Hepatocyte (in vitro differentiated cells): Measurements from ENCODE around the gene NYAP2. TPM values are rescaled to one million over a fixed set of nuclear protein-coding genes. Genes with fewer than 3 reads are reported as not detected.

Source experiments
- DNase-seq: peaks from one replicate; pipeline ENCODE4 v3.0.0-alpha.2; 2016; ENCODE audit warnings: low spot score
- H2AFZ ChIP-seq: fragments of 200-600 bp; sonication (generic); 2 replicates; pipeline ENCODE4 v1.6.0; 2016; ENCODE audit warnings: antibody characterized with exemption, mild to moderate bottlenecking
- H3K27ac ChIP-seq: fragments of 200-600 bp; sonication (generic); 2 replicates; pipeline ENCODE4 v1.5.1; 2016; ENCODE audit warnings: mild to moderate bottlenecking
- H3K27me3 ChIP-seq: fragments of 200-600 bp; sonication (generic); 2 replicates; pipeline ENCODE4 v1.6.1; 2016
- H3K36me3 ChIP-seq: fragments of 200-600 bp; sonication (generic); replicated peaks from 2 replicates; pipeline ENCODE4 v1.5.1; 2016; ENCODE audit warnings: low read depth; ENCODE audit not compliant: insufficient read depth
- H3K4me1 ChIP-seq: fragments of 200-600 bp; sonication (generic); 2 replicates; pipeline ENCODE4 v1.5.1; 2016; ENCODE audit warnings: mild to moderate bottlenecking, moderate library complexity; ENCODE audit not compliant: insufficient read depth
- H3K4me2 ChIP-seq: fragments of 200-600 bp; sonication (generic); 2 replicates; pipeline ENCODE4 v1.6.0; 2016
- H3K4me3 ChIP-seq: fragments of 200-600 bp; sonication (generic); 2 replicates; pipeline ENCODE4 v1.5.1; 2016; ENCODE audit warnings: mild to moderate bottlenecking
- H3K79me2 ChIP-seq: fragments of 200-600 bp; sonication (generic); 2 replicates; pipeline ENCODE4 v1.6.0; 2017; ENCODE audit warnings: mild to moderate bottlenecking
- H3K9me2 ChIP-seq: fragments of 200-600 bp; sonication (generic); replicated peaks from 2 replicates; pipeline ENCODE4 v1.6.0; 2017; ENCODE audit warnings: mild to moderate bottlenecking; ENCODE audit not compliant: insufficient read depth
- H3K9me3 ChIP-seq: fragments of 200-600 bp; sonication (generic); 2 replicates; pipeline ENCODE4 v1.5.1; 2016; ENCODE audit warnings: low read depth, mild to moderate bottlenecking
- H4K20me1 ChIP-seq: fragments of 200-600 bp; sonication (generic); 2 replicates; pipeline ENCODE4 v1.6.0; 2016; ENCODE audit warnings: mild to moderate bottlenecking; ENCODE audit not compliant: insufficient read depth, poor library complexity, severe bottlenecking
- CTCF ChIP-seq: fragments of 200-600 bp; sonication (generic); IDR thresholded peaks from 2 replicates; pipeline ENCODE4 v1.5.1; 2016; ENCODE audit warnings: antibody characterized with exemption, mild to moderate bottlenecking; ENCODE audit not compliant: poor library complexity
- EZH2 ChIP-seq: fragments of 200-600 bp; sonication (generic); IDR thresholded peaks from 2 replicates; pipeline ENCODE4 v1.6.1; 2016; ENCODE audit warnings: antibody characterized with exemption, mild to moderate bottlenecking, borderline replicate concordance
- EZH2phosphoT487 ChIP-seq: fragments of 200-600 bp; sonication (generic); IDR thresholded peaks from one replicate; pipeline ENCODE4 v1.6.1; 2018; ENCODE audit warnings: antibody characterized with exemption, mild to moderate bottlenecking, low read depth, moderate library complexity; ENCODE audit not compliant: unreplicated experiment, severe bottlenecking
- WGBS: methylation state at CpG from one replicate; pipeline ENCODE4 v1.1.6; 2016; ENCODE audit warnings: low lambda C conversion rate; ENCODE audit errors: missing lambda C conversion rate; 5-methylcytosine and 5-hydroxymethylcytosine counted together
- polyA plus RNA-seq: library from polyadenylated mRNA; unstranded; fragments of >200 nt; fragmentation: Nextera tagmentation; extraction: Ambion mirVana; gene quantifications from 2 replicates; pipeline ENCODE4 v1.2.1, GENCODE V29; 2016
- total RNA-seq: library from RNA; depleted of rRNA; stranded (reverse); fragments of >200 nt; gene quantifications from 2 replicates; pipeline ENCODE4 v1.2.3, GENCODE V29; 2014

The NYAP2 gene
- total and polyA plus RNA-seq, 2 experiments from 2014 or later, result 0.23 to 0.37 TPM

GRCh38 chr2:225597911-225598310 lies 198.4 kb downstream of the NYAP2 start:
- Histone ChIP-seq H3K27ac (no peak overlapping the region), H3K4me1 (no peaks in the 10 kb centered on the region), H3K4me3 (no peak overlapping the region), H3K79me2 (no peaks in the 10 kb centered on the region), H2AFZ (no peak overlapping the region), H3K4me2 (no peak overlapping the region), H3K9me2 (no peaks in the 10 kb centered on the region), H3K9me3 (no peaks in the 10 kb centered on the region), H4K20me1 (no peaks in the 10 kb centered on the region), H3K27me3 (no peaks in the 10 kb centered on the region), H3K36me3 (no peaks in the 10 kb centered on the region)
- no peak for TF ChIP-seq EZH2phosphoT487
- no peak for TF ChIP-seq EZH2
- TF ChIP-seq CTCF, result no peak
- no peak for DNase-seq
- 78% methylated on average over 4 of the region's 4 CpGs for WGBS

GRCh38 chr2:225598426-225598825 lies 198.9 kb downstream of the NYAP2 start:
- no peaks in the 10 kb centered on the region for H3K27me3 ChIP-seq
- no peak for DNase-seq
- no peak overlapping the region for H3K27ac ChIP-seq
- TF ChIP-seq CTCF, result no peak
- no peak for TF ChIP-seq EZH2
- TF ChIP-seq EZH2phosphoT487, result no peak
- H3K79me2 ChIP-seq, result no peaks in the 10 kb centered on the region
- no peaks in the 10 kb centered on the region for H3K4me1 ChIP-seq
- no peaks in the 10 kb centered on the region for H3K36me3 ChIP-seq
- no peaks in the 10 kb centered on the region for H3K9me2 ChIP-seq
- no peak overlapping the region for H3K4me2 ChIP-seq
- no peaks in the 10 kb centered on the region for H4K20me1 ChIP-seq
- H2AFZ ChIP-seq, result no peak overlapping the region
- H3K9me3 ChIP-seq, result no peaks in the 10 kb centered on the region
- no peak overlapping the region for H3K4me3 ChIP-seq

GRCh38 chr2:225598897-225599296 lies 199.4 kb downstream of the NYAP2 start:
- Histone ChIP-seq H3K4me3 (no peak overlapping the region), H3K9me2 (no peaks in the 10 kb centered on the region), H3K9me3 (no peaks in the 10 kb centered on the region), H3K27ac (no peak overlapping the region), H3K36me3 (no peaks in the 10 kb centered on the region), H3K4me2 (no peak overlapping the region), H2AFZ (no peak overlapping the region), H3K79me2 (no peaks in the 10 kb centered on the region), H3K27me3 (no peaks in the 10 kb centered on the region), H4K20me1 (no peaks in the 10 kb centered on the region), H3K4me1 (no peaks in the 10 kb centered on the region)
- TF ChIP-seq EZH2 (no peak), CTCF (no peak), EZH2phosphoT487 (no peak)
- no peak for DNase-seq
- 76% methylated on average over 4 of the region's 4 CpGs for WGBS

- no peak for TF ChIP-seq EZH2phosphoT487
- no peaks in the 10 kb centered on the region for H3K79me2 ChIP-seq
- no peaks in the 10 kb centered on the region for H3K9me2 ChIP-seq
- 74% methylated on average over 1 of the region's 1 CpG for WGBS
- H3K27ac ChIP-seq, result no peak overlapping the region
- H3K4me3 ChIP-seq, result no peak overlapping the region
- no peak for DNase-seq
- H3K9me3 ChIP-seq, result no peaks in the 10 kb centered on the region
- no peaks in the 10 kb centered on the region for H4K20me1 ChIP-seq
- no peak overlapping the region for H3K4me2 ChIP-seq
- H3K27me3 ChIP-seq, result no peaks in the 10 kb centered on the region
- H3K4me1 ChIP-seq, result no peaks in the 10 kb centered on the region
- H3K36me3 ChIP-seq, result no peaks in the 10 kb centered on the region
- H2AFZ ChIP-seq, result no peak overlapping the region
These were observed 200.3 kb downstream of the NYAP2 start for GRCh38 chr2:225599856-225600255.
